Measurements from ENCODE around the gene BMAL2. TPM values are rescaled to one million over a fixed set of nuclear protein-coding genes. Genes with fewer than 3 reads are reported as not detected.

Gene BMAL2
- total RNA-seq, 1 experiment from 2014 or later: 23.1 TPM

DNA sequence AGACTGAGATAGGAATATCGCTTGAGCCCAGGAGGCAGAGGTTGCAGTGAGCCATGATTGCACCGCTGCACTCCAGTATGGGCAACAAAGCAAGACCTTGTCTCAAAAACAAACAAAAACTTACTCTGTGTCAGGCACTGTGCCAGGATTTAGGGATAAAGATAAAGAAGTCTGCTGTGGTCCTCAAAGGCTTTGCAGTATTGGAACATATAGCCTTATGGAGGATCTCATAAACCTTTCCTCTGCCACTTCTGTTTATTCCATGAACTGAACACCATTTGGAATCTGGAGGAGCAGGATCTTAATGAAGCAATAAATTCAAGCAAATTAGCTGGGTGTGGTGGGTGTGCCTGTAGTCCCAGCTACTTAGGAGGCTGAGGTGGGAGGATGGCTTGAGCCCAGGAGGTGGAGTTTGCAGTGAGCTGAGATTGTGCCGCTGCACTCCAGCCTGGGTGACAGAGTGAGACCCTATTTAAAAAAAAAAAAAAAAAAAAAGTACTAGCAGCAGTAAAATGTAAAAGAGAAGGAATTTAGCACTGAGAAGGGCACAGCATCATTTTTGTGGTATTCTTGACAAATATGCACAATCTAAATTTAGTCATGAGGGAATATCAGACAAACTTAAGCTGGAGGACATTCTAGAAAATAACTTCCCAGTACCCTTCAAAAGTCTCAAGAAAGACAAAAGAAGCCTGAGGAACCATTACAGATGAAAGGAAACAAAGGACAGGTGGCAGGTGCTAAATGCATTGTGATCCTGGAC is 27.1 kb downstream of the BMAL2 start:
- Histone ChIP-seq H4K91ac (ENCODE audit: insufficient read length, low read depth, low read length) (no peak overlapping the region), H3K23me2 (ENCODE audit: insufficient read length, low read depth, low read length, poor library complexity, severe bottlenecking) (no peaks in the 10 kb centered on the region), H3K4me2 (ENCODE audit: insufficient read depth, insufficient read length, low read length) (no peak overlapping the region), H3T11ph (ENCODE audit: low read length) (no peak overlapping the region), H3K9me3 (ENCODE audit: control insufficient read depth, low read depth, low read length) (no peaks in the 10 kb centered on the region), H3K4ac (ENCODE audit: low read depth, low read length) (no peak overlapping the region), H2AFZ (ENCODE audit: low read length) (no peak overlapping the region), H3K79me1 (ENCODE audit: insufficient read depth, low read depth, low read length, poor library complexity, severe bottlenecking) (no peaks in the 10 kb centered on the region), H2BK20ac (ENCODE audit: low read depth, low read length, poor library complexity, severe bottlenecking) (no peak overlapping the region), H2BK15ac (ENCODE audit: low read depth, low read length) (no peak overlapping the region), H3K4me1 (ENCODE audit: insufficient read depth, low read length) (no peaks in the 10 kb centered on the region), H2BK12ac (ENCODE audit: insufficient read length, low read depth, low read length) (no peak overlapping the region), H3K56ac (ENCODE audit: insufficient read length, low read depth, low read length) (no peak overlapping the region), H4K20me1 (ENCODE audit: control insufficient read depth, insufficient read depth, insufficient read length) (no peaks in the 10 kb centered on the region), H2BK120ac (ENCODE audit: low read depth, low read length, poor library complexity, severe bottlenecking) (no peak overlapping the region), H2AK5ac (ENCODE audit: insufficient read length, low read length) (no peak overlapping the region), H3K18ac (ENCODE audit: insufficient read length, low read depth, low read length) (no peak overlapping the region), H2BK5ac (ENCODE audit: insufficient read length, low read length) (no peak overlapping the region), H3K23ac (ENCODE audit: insufficient read length, low read depth, low read length) (no peak overlapping the region), H3K79me2 (ENCODE audit: insufficient read depth, low read length) (peaks cover 3% of the 10 kb centered on the region; the same call in 1 of the 2 replicates), H4K8ac (replicated peaks; ENCODE audit: insufficient read length, low read depth, low read length) (no peak overlapping the region), H3K27me3 (ENCODE audit: insufficient read depth, low read length) (no peaks in the 10 kb centered on the region), H3K27ac (ENCODE audit: insufficient read length, low read depth, low read length) (no peak overlapping the region), H4K5ac (ENCODE audit: insufficient read length, low read depth, low read length) (no peak overlapping the region), H3K14ac (ENCODE audit: insufficient read depth, low read length) (no peak overlapping the region), H3K9ac (ENCODE audit: extremely low read depth, insufficient read length, low read length) (no peak overlapping the region)
- Mint-ChIP-seq H3K36me3 (ENCODE audit: insufficient read depth in 1 of 3, low read depth in 3 of 3) (peaks cover 0 to 4% (median 0%) of the 10 kb centered on the region in 3 experiments; a peak in 2 of 7 replicates), H3K9me3 (peaks cover 0 to 5% of the 10 kb centered on the region in 2 experiments; a peak in 2 of 5 replicates), H3K27me3 (ENCODE audit: low read depth) (no peaks in the 10 kb centered on the region), H3K4me3 (no peak overlapping the region), H3K27ac (no peak overlapping the region), H3K4me1 (no peaks in the 10 kb centered on the region)
- TF ChIP-seq CTCF (conservative IDR thresholded peaks at IDR 0.05): no peak
- WGBS (ENCODE audit: extremely low coverage, insufficient read length, low lambda C conversion rate): no CpG with 5 or more reads among the region's 3 CpGs
- no peak for DNase-seq
